Loucy (cell line): ENCODE data around the gene KCNA5.

Source experiments
- H2AFZ ChIP-seq: fragments of 200-600 bp; sonication (generic); 2 replicates; pipeline ENCODE4 v1.6.0; 2016; ENCODE audit warnings: antibody characterized with exemption, mild to moderate bottlenecking, low read length, moderate library complexity
- H3F3A ChIP-seq: fragments of 200-600 bp; 2 replicates; pipeline ENCODE4 v1.6.0; 2016; ENCODE audit warnings: antibody characterized with exemption, low read depth, mild to moderate bottlenecking
- H3K27me3 ChIP-seq: fragments of 200-600 bp; sonication (generic); 2 replicates; pipeline ENCODE4 v1.6.1; 2014; ENCODE audit warnings: low read length, mild to moderate bottlenecking; ENCODE audit not compliant: insufficient read depth, poor library complexity, severe bottlenecking
- H3K36me3 ChIP-seq: fragments of 200-600 bp; sonication (generic); 2 replicates; pipeline ENCODE4 v1.6.1; 2016; ENCODE audit warnings: low read length; ENCODE audit not compliant: insufficient read depth
- H3K4me1 ChIP-seq: fragments of 200-600 bp; sonication (generic); 2 replicates; pipeline ENCODE4 v1.5.1; 2014; ENCODE audit warnings: low read length, mild to moderate bottlenecking; ENCODE audit not compliant: insufficient read depth, poor library complexity, severe bottlenecking
- H3K4me2 ChIP-seq: fragments of 200-600 bp; sonication (generic); 2 replicates; pipeline ENCODE4 v1.6.0; 2014; ENCODE audit warnings: antibody characterized with exemption, low read length, low read depth, mild to moderate bottlenecking; ENCODE audit not compliant: poor library complexity, severe bottlenecking
- H3K4me3 ChIP-seq: fragments of 200-600 bp; sonication (generic); 2 replicates; pipeline ENCODE4 v1.5.1; 2014; ENCODE audit warnings: low read length, mild to moderate bottlenecking, mixed read lengths; ENCODE audit not compliant: poor library complexity, severe bottlenecking
- H3K79me2 ChIP-seq: fragments of 200-600 bp; sonication (generic); 2 replicates; pipeline ENCODE4 v1.6.1; 2014; ENCODE audit warnings: low read length; ENCODE audit not compliant: insufficient read depth
- H3K9ac ChIP-seq: fragments of 200-600 bp; sonication (generic); 2 replicates; pipeline ENCODE4 v1.6.0; 2014; ENCODE audit warnings: mild to moderate bottlenecking, low read depth, low read length, moderate library complexity; ENCODE audit not compliant: poor library complexity, severe bottlenecking
- H3K9me2 ChIP-seq: fragments of 200-600 bp; sonication (generic); replicated peaks from 2 replicates; pipeline ENCODE4 v1.6.1; 2016; ENCODE audit warnings: low read depth, low read length, mixed read lengths
- H3K9me3 ChIP-seq: fragments of 200-600 bp; sonication (generic); 2 replicates; pipeline ENCODE4 v1.6.1; 2014; ENCODE audit warnings: mild to moderate bottlenecking, antibody characterized with exemption, low read length, low read depth; ENCODE audit not compliant: insufficient read depth
- H4K20me1 ChIP-seq: fragments of 200-600 bp; sonication (generic); 2 replicates; pipeline ENCODE4 v1.6.0; 2014; ENCODE audit warnings: antibody characterized with exemption, low read length, mild to moderate bottlenecking; ENCODE audit not compliant: insufficient read depth, poor library complexity, severe bottlenecking
- CTCF ChIP-seq: fragments of 200-600 bp; sonication (generic); conservative IDR thresholded peaks from 2 replicates; pipeline ENCODE4 v1.5.1; 2014; ENCODE audit warnings: mild to moderate bottlenecking, antibody characterized with exemption, low read length
- EZH2phosphoT487 ChIP-seq: fragments of 200-600 bp; IDR thresholded peaks from 2 replicates; pipeline ENCODE4 v1.6.1; 2018; ENCODE audit warnings: antibody characterized with exemption, mild to moderate bottlenecking, moderate library complexity, borderline replicate concordance

The KCNA5 gene

GRCh38 chr12:5035618-5036017, 8.1 kb upstream of the KCNA5 start:
- Histone ChIP-seq H3K4me1 (no peaks in the 10 kb centered on the region), H4K20me1 (no peaks in the 10 kb centered on the region), H3K4me2 (no peak overlapping the region), H3K9ac (no peak overlapping the region), H3K9me2 (no peaks in the 10 kb centered on the region), H3K36me3 (no peaks in the 10 kb centered on the region), H3K9me3 (no peaks in the 10 kb centered on the region), H3K79me2 (no peaks in the 10 kb centered on the region), H3K4me3 (no peak overlapping the region), H2AFZ (no peak overlapping the region), H3F3A (no peaks in the 10 kb centered on the region), H3K27me3 (no peaks in the 10 kb centered on the region)
- TF ChIP-seq EZH2phosphoT487, result no peak
- no peak for TF ChIP-seq CTCF

GRCh38 chr12:5036031-5036430, 7.6 kb upstream of the KCNA5 start:
- Histone ChIP-seq H3K4me2 (no peak overlapping the region), H3K4me1 (no peaks in the 10 kb centered on the region), H3K36me3 (no peaks in the 10 kb centered on the region), H3K79me2 (no peaks in the 10 kb centered on the region), H3F3A (no peaks in the 10 kb centered on the region), H3K9ac (no peak overlapping the region), H2AFZ (no peak overlapping the region), H3K9me3 (no peaks in the 10 kb centered on the region), H3K4me3 (no peak overlapping the region), H3K9me2 (no peaks in the 10 kb centered on the region), H4K20me1 (no peaks in the 10 kb centered on the region), H3K27me3 (no peaks in the 10 kb centered on the region)
- no peak for TF ChIP-seq EZH2phosphoT487
- TF ChIP-seq CTCF, result no peak

- TF ChIP-seq CTCF, result no peak
- no peak for TF ChIP-seq EZH2phosphoT487
- H3K36me3 ChIP-seq, result no peaks in the 10 kb centered on the region
- no peak overlapping the region for H2AFZ ChIP-seq
- no peaks in the 10 kb centered on the region for H3K27me3 ChIP-seq
- no peak overlapping the region for H3K9ac ChIP-seq
- no peak overlapping the region for H3K4me2 ChIP-seq
- no peaks in the 10 kb centered on the region for H3K79me2 ChIP-seq
- H3K4me1 ChIP-seq, result no peaks in the 10 kb centered on the region
- no peaks in the 10 kb centered on the region for H3K9me3 ChIP-seq
- H3K9me2 ChIP-seq, result no peaks in the 10 kb centered on the region
- no peaks in the 10 kb centered on the region for H3F3A ChIP-seq
- H3K4me3 ChIP-seq, result no peak overlapping the region
- no peaks in the 10 kb centered on the region for H4K20me1 ChIP-seq
Measured at GRCh38 chr12:5037795-5038357, 5.8 kb upstream of the KCNA5 start.
